CD4-positive, alpha-beta T cell treated with Interferon gamma for 1 hour (primary cell): ENCODE data around the gene OR2A1.
"Not testable (repeated sequence)": the region's sequence is repeated elsewhere in the genome, so short reads cannot be mapped to it uniquely, and the experiment has no call there.

Experiments used
- DNase-seq: peaks from one replicate; pipeline ENCODE4 v3.0.0-alpha.2; 2020

Gene OR2A1, protein sequence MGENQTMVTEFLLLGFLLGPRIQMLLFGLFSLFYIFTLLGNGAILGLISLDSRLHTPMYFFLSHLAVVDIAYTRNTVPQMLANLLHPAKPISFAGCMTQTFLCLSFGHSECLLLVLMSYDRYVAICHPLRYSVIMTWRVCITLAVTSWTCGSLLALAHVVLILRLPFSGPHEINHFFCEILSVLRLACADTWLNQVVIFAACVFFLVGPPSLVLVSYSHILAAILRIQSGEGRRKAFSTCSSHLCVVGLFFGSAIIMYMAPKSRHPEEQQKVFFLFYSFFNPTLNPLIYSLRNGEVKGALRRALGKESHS

DNA sequence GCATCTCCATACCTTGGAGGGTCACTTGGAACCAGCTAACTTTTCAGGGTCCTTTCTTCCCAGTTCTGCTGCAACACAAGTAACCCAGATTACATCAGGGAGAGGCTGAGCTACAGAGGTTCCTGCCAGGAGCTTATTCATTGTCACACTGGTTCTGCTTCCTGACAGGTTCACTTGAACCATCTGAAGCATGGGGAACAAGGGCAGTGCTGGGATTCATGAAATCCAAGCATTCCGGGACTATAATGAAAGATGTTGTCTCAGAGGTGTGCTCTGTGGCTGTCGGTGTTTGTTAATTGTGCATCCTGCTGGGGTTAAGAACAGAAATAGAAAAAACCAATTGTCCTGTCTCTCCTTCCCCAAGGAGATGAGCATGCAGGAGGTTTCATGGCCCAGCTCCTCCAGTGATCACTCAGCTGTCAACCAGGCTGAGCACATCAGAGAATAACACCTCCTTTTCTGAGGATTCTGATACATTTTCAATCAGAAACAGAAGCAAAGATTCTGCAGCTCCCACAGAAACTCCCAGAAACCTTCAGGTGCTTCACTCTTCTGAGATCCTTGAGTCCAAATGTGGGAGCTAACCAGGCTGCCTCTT, at the start of gene OR2A1:
Gene OR2A1, plus strand, starts transcription at position 548 of the 598 bp plus-strand sequence. CDS start 5,706 bp downstream, outside the sequence.
- DNase-seq: not testable (repeated sequence)

- not testable (repeated sequence) for DNase-seq
Measured at GRCh38 chr7:144264692-144265091, 47.5 kb upstream of the OR2A1 start, which contains the start of gene OR2A7. TSS of gene OR2A7 (minus strand) at chr7:144264792. CDS start at chr7:144259628, 5,164 bp downstream.

GRCh38 chr7:144269188-144269587, 43.0 kb upstream of the OR2A1 start, which contains the start of gene CTAGE8:
TSS of gene CTAGE8 (minus strand) at chr7:144269288. CDS start at chr7:144269250, 38 bp downstream.
- DNase-seq: not testable (repeated sequence)

GRCh38 chr7:144275281-144275680, 36.9 kb upstream of the OR2A1 start:
- DNase-seq: not testable (repeated sequence)

DNA sequence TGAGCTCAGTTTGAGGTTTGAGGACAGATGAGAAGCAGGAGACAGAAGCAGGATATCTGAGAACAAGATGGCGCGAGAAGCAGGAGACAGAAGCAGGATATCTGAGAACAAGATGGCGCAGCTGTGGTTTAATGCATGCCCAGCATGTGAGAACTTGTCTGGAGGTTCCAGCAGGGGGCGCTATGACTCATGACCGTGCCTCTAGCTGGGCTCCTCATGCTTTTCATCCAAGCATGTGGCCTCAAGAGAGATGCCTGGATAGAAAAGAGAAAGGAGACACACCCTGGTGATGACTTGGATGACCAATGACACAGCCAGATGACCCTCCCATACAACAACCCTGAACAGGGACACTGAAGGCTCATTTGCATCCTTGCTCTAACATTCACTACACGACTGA, 32.2 kb upstream of the OR2A1 start:
- DNase-seq: not testable (repeated sequence)

GRCh38 chr7:144281981-144282380, 30.2 kb upstream of the OR2A1 start:
- DNase-seq: not testable (repeated sequence)

DNA sequence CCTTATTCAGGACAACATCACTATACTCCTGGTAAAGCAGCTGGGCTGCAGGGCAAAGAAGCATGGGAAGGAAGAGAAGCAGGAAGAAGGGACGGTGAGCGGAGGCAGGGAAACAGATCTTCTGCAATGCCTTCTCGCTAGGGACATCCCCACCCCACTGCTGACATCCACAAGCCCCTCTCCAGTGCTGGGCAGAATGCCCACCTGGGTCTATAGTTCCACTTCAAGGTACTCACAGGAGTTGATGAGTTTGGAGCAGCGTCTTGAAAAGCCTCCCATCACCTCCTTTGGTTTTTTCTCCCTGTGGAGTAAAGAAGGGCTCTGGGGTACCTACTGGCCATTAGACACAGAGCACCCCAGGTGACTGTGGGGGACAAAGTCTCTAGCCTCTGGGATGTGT, 29.7 kb upstream of the OR2A1 start:
- not testable (repeated sequence) for DNase-seq

GRCh38 chr7:144283716-144284115, 28.5 kb upstream of the OR2A1 start:
- not testable (repeated sequence) for DNase-seq

GRCh38 chr7:144287171-144287784, 24.9 kb upstream of the OR2A1 start:
- DNase-seq: not testable (repeated sequence)

DNA sequence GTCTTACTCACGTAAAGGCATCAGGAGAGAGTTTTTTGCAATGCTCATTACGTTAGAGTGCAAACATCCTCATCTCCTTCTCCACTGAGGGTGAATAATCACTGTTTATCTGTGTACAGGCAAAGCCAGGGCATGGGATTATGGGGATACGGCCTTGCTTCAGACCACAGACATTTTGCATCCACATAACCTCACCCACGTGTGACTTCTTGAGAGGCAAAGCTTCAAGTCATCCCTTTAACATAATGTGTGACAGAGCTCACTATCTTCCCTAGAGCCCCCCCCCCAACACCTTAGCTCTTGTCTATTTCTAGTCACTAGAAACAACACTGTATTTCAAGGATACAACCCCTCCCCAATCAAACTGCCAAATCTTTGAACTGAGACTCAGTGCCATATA, 20.6 kb upstream of the OR2A1 start:
- DNase-seq: not testable (repeated sequence)

DNA sequence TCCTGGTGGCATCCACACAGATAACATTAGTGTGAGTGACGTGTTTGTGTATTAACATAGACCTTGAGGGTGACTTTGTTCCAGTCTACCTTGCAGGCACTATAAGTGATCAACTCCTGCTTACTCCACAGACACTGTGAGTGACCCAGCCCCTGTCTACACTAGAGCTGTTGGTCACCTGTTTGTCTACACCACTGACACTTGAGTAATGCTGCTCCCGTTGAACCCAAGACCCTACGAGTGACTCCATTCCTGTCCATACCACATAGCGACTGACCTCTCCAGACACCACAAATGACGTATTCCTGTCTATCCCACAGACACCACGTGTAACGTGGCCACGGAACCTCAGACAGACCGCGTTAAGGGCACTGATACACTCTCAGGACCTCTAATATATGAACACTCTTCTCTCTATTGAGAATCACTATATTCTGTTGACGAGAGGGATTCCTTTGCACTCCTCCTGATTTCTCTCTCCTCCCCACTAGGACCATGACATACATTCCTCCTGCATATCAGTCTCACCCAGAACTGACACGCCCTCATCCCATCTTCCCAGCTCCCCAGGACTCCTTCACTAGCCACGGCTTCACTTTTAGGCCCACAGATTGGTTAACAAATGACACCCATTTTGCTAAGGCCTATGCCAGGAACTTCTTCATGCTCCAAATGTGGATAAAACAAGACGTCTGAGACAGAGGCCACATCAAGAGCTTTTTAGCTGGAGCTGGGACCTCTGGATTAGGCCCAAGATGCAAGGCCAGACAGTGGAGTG, 19.6 kb upstream of the OR2A1 start:
- not testable (repeated sequence) for DNase-seq

DNA sequence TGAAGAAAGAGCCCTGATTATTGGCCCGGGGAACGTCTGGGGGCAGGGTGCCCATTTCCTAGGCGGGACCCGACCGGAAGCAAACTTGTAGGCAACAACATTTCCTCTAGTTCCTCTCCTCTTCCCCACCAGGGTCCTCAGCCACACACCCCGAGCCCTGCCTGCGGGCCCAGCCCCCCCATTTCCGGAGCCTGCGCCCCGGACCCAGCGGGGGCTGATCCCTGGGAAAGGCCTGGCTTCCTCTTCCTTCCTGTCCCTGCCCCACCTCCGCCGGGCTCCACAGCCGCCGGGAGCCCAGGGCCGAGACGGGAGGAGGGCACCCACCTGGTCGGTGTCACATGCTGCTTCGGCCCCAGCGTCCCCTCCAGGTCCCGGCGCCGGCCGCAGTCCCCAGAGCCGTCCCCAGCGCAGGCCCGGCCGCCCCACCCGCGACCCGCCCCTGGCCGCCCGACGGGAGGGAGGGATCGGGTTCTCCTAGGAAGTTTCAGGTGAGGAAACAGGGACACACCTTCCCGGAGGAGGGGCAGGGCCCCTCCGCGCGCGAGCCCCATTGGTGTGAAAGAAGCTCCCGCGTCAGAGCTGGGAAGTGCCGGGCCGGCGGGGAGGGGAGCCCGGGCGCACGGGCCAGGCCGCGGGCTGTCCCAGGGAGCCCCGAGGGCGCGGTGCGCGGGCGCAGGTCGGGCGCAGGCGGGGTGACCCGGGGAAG, 18.3 kb upstream of the OR2A1 start:
- DNase-seq: not testable (repeated sequence)

- DNase-seq: not testable (repeated sequence)
Measured at GRCh38 chr7:144302578-144303303, 9.5 kb upstream of the OR2A1 start.

- not testable (repeated sequence) for DNase-seq
Measured at GRCh38 chr7:144303607-144304006, 8.6 kb upstream of the OR2A1 start.

DNA sequence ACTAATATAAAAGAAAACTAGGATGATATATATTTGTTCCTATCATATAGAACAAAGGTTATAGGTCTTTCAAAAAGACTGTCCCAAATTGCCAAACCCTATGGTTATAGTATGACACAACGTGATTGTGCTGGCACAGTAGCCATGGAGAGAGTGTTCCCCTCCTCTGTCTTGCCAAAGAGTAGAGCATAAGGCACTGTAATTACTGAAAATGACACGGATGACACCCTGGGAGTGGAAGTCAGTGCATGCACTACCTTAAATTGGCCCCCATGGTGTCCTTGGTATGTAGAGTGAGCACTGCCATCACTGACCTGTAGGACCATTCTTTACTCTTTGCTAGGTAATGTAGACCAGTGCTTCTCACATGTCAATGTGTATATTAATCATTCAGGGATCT, 7.1 kb upstream of the OR2A1 start:
- not testable (repeated sequence) for DNase-seq

DNA sequence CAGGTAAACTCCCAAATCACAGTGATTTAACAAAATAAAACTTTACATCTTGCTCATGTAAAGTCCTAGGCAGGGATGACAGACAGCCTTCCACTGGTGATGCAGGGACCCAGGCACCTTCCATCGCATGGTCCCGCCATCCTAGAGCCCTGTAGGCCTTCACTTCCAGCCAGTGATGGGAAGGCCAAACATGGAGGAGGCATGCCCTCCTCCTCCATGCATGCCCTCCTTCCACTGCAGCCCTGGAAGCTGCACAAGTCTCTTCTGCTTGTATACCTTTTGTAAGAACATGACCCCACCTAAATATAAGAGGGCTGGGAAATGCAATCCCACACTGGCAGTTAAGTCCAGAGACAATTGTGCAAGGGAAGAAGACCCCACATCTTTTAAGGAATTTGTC, 2.5 kb upstream of the OR2A1 start:
- not testable (repeated sequence) for DNase-seq

DNA sequence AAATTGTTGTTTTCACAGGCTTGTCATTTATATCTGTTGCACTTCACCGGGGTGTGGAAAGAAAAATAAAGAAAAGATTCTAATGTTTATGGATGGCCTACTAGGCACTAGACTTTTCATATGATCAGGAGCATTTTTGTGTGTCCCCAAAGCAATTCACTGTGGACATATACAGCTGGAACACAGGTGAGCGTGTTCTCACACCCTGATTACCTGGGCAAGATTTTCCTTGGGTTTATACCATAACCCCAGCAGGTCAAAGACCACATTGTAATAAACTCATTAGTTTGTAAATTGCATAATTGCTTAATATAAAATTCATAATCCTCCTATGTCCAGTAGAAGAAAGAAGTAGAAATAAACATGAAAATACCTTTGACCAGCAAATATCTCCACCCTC, 1.0 kb upstream of the OR2A1 start:
- not testable (repeated sequence) for DNase-seq

- not testable (repeated sequence) for DNase-seq
Measured at GRCh38 chr7:144317537-144317936, 5.3 kb downstream of the OR2A1 start.

- not testable (repeated sequence) for DNase-seq
Measured at GRCh38 chr7:144319547-144319946, 7.3 kb downstream of the OR2A1 start.

DNA sequence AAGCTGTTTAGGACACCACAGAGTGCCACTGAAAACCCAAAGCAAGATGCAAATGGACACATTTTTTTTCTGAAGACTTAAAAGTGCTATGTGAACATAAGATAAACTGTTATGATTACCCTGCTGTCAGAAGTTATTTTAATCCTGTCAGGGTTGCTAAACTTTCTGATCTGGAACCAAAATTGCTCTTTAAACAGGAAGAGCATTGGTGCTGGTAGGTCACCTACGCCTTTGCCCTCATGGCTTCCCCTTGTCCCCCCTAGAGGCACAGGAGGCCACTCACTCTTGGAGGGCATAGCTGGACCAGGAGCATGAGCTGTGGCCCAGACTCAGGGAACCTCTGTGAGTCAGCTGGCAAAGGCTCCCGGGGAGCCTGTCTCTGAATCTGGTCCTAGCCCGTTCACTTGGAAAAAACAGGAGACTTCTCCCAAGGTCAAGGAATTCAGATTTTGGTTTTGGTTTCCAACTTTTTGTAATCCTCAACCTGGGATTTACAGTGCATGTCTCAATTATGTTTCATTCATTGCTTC, 9.5 kb downstream of the OR2A1 start:
- DNase-seq: not testable (repeated sequence)

DNA sequence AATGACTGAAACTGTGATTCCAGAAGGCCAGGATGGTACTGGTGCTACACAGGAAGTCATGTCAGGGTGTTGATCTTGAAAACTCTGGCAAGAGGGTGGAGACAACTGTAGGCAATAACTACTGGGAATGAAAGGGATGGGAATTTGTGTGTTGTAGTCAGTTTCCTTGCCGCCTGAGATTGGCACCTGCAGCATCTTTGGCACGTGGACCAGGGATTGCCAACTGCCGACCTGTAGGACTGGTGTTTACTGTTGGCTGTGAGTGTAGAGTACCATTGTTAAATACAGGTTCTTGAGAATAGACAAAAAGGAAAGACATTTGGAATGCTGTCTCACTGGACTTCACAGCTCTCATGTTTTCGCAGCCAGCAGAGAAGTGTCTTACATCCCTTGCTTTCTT, 11.1 kb downstream of the OR2A1 start:
- DNase-seq: not testable (repeated sequence)
